GM23248 (cell line): Measurements from ENCODE around the gene TMEM98.
"Not testable (repeated sequence)": the region's sequence is repeated elsewhere in the genome, so short reads cannot be mapped to it uniquely, and the experiment has no call there.

Experiments
- EZH2 ChIP-seq: fragments of 200-600 bp; sonication (generic); IDR thresholded peaks from 2 replicates; pipeline ENCODE4 v1.6.1; 2018; ENCODE audit warnings: antibody characterized with exemption, mild to moderate bottlenecking; ENCODE audit not compliant: insufficient read depth, poor library complexity, severe bottlenecking
- EZH2phosphoT487 ChIP-seq: fragments of 200-600 bp; sonication (generic); IDR thresholded peaks from 2 replicates; pipeline ENCODE4 v1.6.1; 2018; ENCODE audit warnings: antibody characterized with exemption, moderate library complexity, mild to moderate bottlenecking, low read depth; ENCODE audit not compliant: insufficient read depth

- not testable (repeated sequence) for TF ChIP-seq EZH2, EZH2phosphoT487
Measured at GRCh38 chr17:32952491-32952890, 24.5 kb downstream of the TMEM98 start.
